GM12878 (cell line): ENCODE measurements around the gene KLF3. TPM values are rescaled to one million over a fixed set of nuclear protein-coding genes. Genes with fewer than 3 reads are reported as not detected.

ENCODE experiments used
- ATAC-seq: fragments of 200-7000 bp; cut with Tn5 transposase; 3 replicates; pipeline ENCODE4 v1.9.1; 2020; ENCODE audit warnings: mild to moderate bottlenecking, moderate library complexity
- BruUV-seq: library from RNA; stranded (reverse); fragments of 400-500 nt; replicated peaks from 2 replicates; lab custom pipeline; 2021; lab: Mats Ljungman, UMichigan
- CTCF ChIA-PET: fragments of 300-600 bp; sonication (Branson Sonifier 250); formaldehyde crosslinking; extraction: SDS; loops from one replicate; lab custom pipeline; 2021; ENCODE audit warnings: inconsistent platforms; lab: Yijun Ruan, JAX
- POLR2A ChIA-PET: fragments of 350-600 bp; formaldehyde crosslinking; extraction: SDS; loops from one replicate; lab custom pipeline; 2021; ENCODE audit warnings: inconsistent platforms; lab: Charles Lee
- RAD21 ChIA-PET: fragments of 300-600 bp; sonication (Branson Sonifier 250); formaldehyde crosslinking; loops from one replicate; lab custom pipeline; 2023; ENCODE audit warnings: antibody characterized with exemption; ENCODE audit not compliant: unreplicated experiment; lab: Charles Lee
- SMC1A ChIA-PET: fragments of 300-600 bp; sonication (Branson Sonifier 250); formaldehyde crosslinking; loops from one replicate; lab custom pipeline; 2023; ENCODE audit not compliant: unreplicated experiment, uncharacterized antibody; lab: Charles Lee
- DNase-seq: peaks from one replicate; pipeline ENCODE4 v3.0.0-alpha.2; 2011; ENCODE audit warnings: low read depth, low spot score
- FAIRE-seq: peaks from 3 replicates; lab custom pipeline; 2011; peaks lifted over from hg19 to GRCh38; lab: Jason Lieb, UNC
- H2AFZ ChIP-seq: 2 replicates; pipeline ENCODE4 v1.6.0; 2011; ENCODE audit warnings: low read depth, low read length, control low read depth; ENCODE audit not compliant: control insufficient read depth
- H3K27ac ChIP-seq: 2 replicates; pipeline ENCODE4 v1.5.1; 2011; ENCODE audit warnings: control low read depth; ENCODE audit not compliant: control insufficient read depth, insufficient read depth
- H3K27me3 ChIP-seq, 2 experiments: replicated peaks in 1 of 2; 2 replicates each; pipeline versions ENCODE4 v1.6.0 to v1.6.1; 2011; ENCODE audit warnings: low read length in 1 of 2; ENCODE audit not compliant: control insufficient read depth in 2 of 2, insufficient read depth in 2 of 2
- H3K36me3 ChIP-seq, 2 experiments: 2 replicates each; pipeline ENCODE4 v1.5.1; 2011; ENCODE audit warnings: low read length in 1 of 2; ENCODE audit not compliant: control insufficient read depth in 2 of 2, insufficient read depth in 2 of 2
- H3K4me1 ChIP-seq: 2 replicates; pipeline ENCODE4 v1.6.1; 2011; ENCODE audit warnings: mild to moderate bottlenecking, low read length, moderate library complexity, mixed read lengths; ENCODE audit not compliant: control insufficient read depth, insufficient read depth
- H3K4me2 ChIP-seq: 2 replicates; pipeline ENCODE4 v1.6.0; 2011; ENCODE audit warnings: control low read depth; ENCODE audit not compliant: control insufficient read depth, insufficient read depth
- H3K4me3 ChIP-seq: fragments of 200-600 bp; sonication (generic); 2 replicates; pipeline ENCODE4 v1.5.1; 2016
- H3K79me2 ChIP-seq: 2 replicates; pipeline ENCODE4 v1.6.0; 2011; ENCODE audit warnings: low read length; ENCODE audit not compliant: control insufficient read depth, insufficient read depth
- H3K9ac ChIP-seq: 2 replicates; pipeline ENCODE4 v1.8.0; 2011; ENCODE audit warnings: low read length, control low read depth, mixed read lengths; ENCODE audit not compliant: control insufficient read depth, insufficient read depth
- H3K9me3 ChIP-seq: replicated peaks from 3 replicates; pipeline ENCODE4 v1.5.1; 2011; ENCODE audit warnings: mild to moderate bottlenecking, low read length; ENCODE audit not compliant: control insufficient read depth, insufficient read depth
- H4K20me1 ChIP-seq: 2 replicates; pipeline ENCODE4 v1.6.0; 2011; ENCODE audit not compliant: control insufficient read depth, insufficient read depth
- ETV6 ChIP-seq, 2 experiments: fragments of 450-650 bp in 1 of 2; IDR thresholded peaks in 1 of 2; conservative IDR thresholded peaks in 1 of 2; 2 replicates each; pipeline ENCODE4 v1.6.1; 2014; ENCODE audit warnings: antibody characterized with exemption in 1 of 2, borderline replicate concordance in 1 of 2, low read depth in 1 of 2, mild to moderate bottlenecking in 1 of 2, moderate library complexity in 1 of 2
- HDGF ChIP-seq: fragments of 450-650 bp; IDR thresholded peaks from 2 replicates; pipeline ENCODE4 v1.6.1; 2016; ENCODE audit warnings: antibody characterized with exemption
- MYC ChIP-seq: IDR thresholded peaks from 2 replicates; pipeline ENCODE4 v1.6.1; 2011; ENCODE audit warnings: mild to moderate bottlenecking, low read length, moderate library complexity, inconsistent platforms; ENCODE audit not compliant: insufficient read depth, insufficient replicate concordance, insufficient read length, severe bottlenecking
- NFIC ChIP-seq: IDR thresholded peaks from 2 replicates; pipeline ENCODE4 v1.6.1; 2012; ENCODE audit warnings: low read depth, mild to moderate bottlenecking, inconsistent platforms, low read length, moderate library complexity
- PAX5 ChIP-seq: IDR thresholded peaks from 2 replicates; pipeline ENCODE4 v1.6.1; 2011; ENCODE audit warnings: low read depth, low read length, borderline replicate concordance
- POLR2A ChIP-seq: IDR thresholded peaks from 2 replicates; pipeline ENCODE4 v1.6.1; 2011; ENCODE audit warnings: low read depth, mild to moderate bottlenecking, low read length
- RFX5 ChIP-seq: IDR thresholded peaks from 2 replicates; pipeline ENCODE4 v1.6.1; 2011; ENCODE audit warnings: low read depth, low read length, improper control_type of control experiment
- TCF12 ChIP-seq: IDR thresholded peaks from 2 replicates; pipeline ENCODE4 v1.6.1; 2011; ENCODE audit warnings: low read depth, mild to moderate bottlenecking, low read length
- ZNF384 ChIP-seq: IDR thresholded peaks from 2 replicates; pipeline ENCODE4 v1.6.1; 2012; ENCODE audit warnings: low read depth, mild to moderate bottlenecking, low read length, improper control_type of control experiment, borderline replicate concordance
- ZNF622 ChIP-seq: fragments of 450-650 bp; IDR thresholded peaks from 2 replicates; pipeline ENCODE4 v1.6.1; 2017; ENCODE audit warnings: mild to moderate bottlenecking, inconsistent platforms
- WGBS: methylation state at CpG from one replicate; pipeline ENCODE4 v1.1.6; 2016; ENCODE audit warnings: low lambda C conversion rate; ENCODE audit not compliant: insufficient replicate concordance, insufficient coverage; ENCODE audit errors: missing lambda C conversion rate; 5-methylcytosine and 5-hydroxymethylcytosine counted together
- in situ Hi-C: fragments of 300-500 bp; cut with MboI; formaldehyde crosslinking; loops from 9 replicates; pipeline ENCODE4 v1.14.3; 2018; ENCODE audit warnings: mixed read lengths
- intact Hi-C: fragments of 100-400 bp; cut with micrococcal nuclease; formaldehyde crosslinking; loops from one replicate; pipeline ENCODE4 v1.14.2; 2022; ENCODE audit not compliant: unreplicated experiment
- polyA plus RNA-seq, 11 experiments: library from polyadenylated mRNA; depleted of rRNA in 4 of 11; unstranded in 6 of 11; stranded (reverse) in 5 of 11; fragments of >200 nt; fragmentation: Nextera tagmentation in 4 of 11; fragmentation: Illumina TruSeq in 1 of 11; extraction: Ambion mirVana in 4 of 11; extraction: Trizol in 1 of 11; gene quantifications; 1 replicate in 1 of 11; 2 replicates in 10 of 11; pipeline versions ENCODE4 v1.2.1 to v1.2.3, GENCODE V29; 2011 to 2016; ENCODE audit warnings: inconsistent platforms in 2 of 11, missing spikeins in 2 of 11, low read depth in 1 of 11
- total RNA-seq, 4 experiments: library from RNA; depleted of rRNA in 3 of 4; stranded (reverse); fragments of >200 nt in 3 of 4; fragmentation: Illumina TruSeq in 1 of 4; extraction: Trizol in 1 of 4; gene quantifications; 2 replicates each; pipeline versions ENCODE4 v1.2.1 to v1.2.3, GENCODE V29; 2013 to 2021
- TF ChIP-seq, protein P1 (sequence below): fragments of 450-650 bp; IDR thresholded peaks from 2 replicates; pipeline ENCODE4 v1.6.1; 2017; ENCODE audit warnings: mild to moderate bottlenecking, moderate library complexity

The KLF3 gene
- total and polyA plus RNA-seq, 10 of the 15 experiments (the other 5 are each of a cell fraction or from before 2014, with no cell fraction given): 1.4 to 5.8 (median 2.1) TPM

DNA sequence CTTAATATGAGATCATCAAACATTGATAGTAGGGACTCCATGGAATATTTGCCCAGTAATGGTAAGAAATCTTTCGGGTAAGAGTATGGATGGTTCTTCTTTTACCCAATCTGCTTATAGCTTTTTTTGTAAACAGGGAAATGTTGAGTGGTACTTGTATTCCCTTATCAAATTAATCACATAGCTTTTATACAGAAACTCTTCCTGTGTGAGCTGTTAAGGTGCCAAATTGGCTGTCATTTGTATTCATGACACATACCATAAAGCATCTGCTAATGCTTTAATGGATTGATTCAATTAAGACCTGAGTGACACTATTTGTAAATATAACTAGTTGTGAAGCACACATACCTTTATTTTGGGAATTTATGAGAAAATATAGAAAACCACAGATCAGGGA lies 34.2 kb downstream of the KLF3 start:
- TF ChIP-seq ZNF384 (no peak), NFIC (no peak), MYC (no peak), POLR2A (no peak), ZNF622 (no peak), TCF12 (no peak), HDGF (no peak), ETV6 (conservative IDR thresholded peaks at IDR 0.05 in 1 of 2, IDR thresholded peaks at IDR 0.05 in 1 of 2; ENCODE audit: borderline replicate concordance in 1 of 2, low read depth in 1 of 2) (no peak), PAX5 (no peak), RFX5 (no peak)
- TF ChIP-seq, protein P1, sequence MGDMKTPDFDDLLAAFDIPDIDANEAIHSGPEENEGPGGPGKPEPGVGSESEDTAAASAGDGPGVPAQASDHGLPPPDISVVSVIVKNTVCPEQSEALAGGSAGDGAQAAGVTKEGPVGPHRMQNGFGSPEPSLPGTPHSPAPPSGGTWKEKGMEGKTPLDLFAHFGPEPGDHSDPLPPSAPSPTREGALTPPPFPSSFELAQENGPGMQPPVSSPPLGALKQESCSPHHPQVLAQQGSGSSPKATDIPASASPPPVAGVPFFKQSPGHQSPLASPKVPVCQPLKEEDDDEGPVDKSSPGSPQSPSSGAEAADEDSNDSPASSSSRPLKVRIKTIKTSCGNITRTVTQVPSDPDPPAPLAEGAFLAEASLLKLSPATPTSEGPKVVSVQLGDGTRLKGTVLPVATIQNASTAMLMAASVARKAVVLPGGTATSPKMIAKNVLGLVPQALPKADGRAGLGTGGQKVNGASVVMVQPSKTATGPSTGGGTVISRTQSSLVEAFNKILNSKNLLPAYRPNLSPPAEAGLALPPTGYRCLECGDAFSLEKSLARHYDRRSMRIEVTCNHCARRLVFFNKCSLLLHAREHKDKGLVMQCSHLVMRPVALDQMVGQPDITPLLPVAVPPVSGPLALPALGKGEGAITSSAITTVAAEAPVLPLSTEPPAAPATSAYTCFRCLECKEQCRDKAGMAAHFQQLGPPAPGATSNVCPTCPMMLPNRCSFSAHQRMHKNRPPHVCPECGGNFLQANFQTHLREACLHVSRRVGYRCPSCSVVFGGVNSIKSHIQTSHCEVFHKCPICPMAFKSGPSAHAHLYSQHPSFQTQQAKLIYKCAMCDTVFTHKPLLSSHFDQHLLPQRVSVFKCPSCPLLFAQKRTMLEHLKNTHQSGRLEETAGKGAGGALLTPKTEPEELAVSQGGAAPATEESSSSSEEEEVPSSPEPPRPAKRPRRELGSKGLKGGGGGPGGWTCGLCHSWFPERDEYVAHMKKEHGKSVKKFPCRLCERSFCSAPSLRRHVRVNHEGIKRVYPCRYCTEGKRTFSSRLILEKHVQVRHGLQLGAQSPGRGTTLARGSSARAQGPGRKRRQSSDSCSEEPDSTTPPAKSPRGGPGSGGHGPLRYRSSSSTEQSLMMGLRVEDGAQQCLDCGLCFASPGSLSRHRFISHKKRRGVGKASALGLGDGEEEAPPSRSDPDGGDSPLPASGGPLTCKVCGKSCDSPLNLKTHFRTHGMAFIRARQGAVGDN: no peak
- ATAC-seq (no peak), DNase-seq (no peak), FAIRE-seq (no peak)
- RAD21 ChIA-PET: interaction anchor here (1.0 kb wide), 1 partner anchor 23 kb away, joined by 4 read pairs; no protein-coding TSS in a partner anchor
- H3K79me2 ChIP-seq: no peaks in the 10 kb centered on the region
- no peaks in the 10 kb centered on the region for H4K20me1 ChIP-seq
- CTCF ChIA-PET: interaction anchor here (0.6 to 2.8 kb wide), 3 partner anchors 24 to 1542 kb away, joined by 3 to 11 read pairs (median 3); no protein-coding TSS in a partner anchor
- POLR2A ChIA-PET: no interaction called here
- H3K9ac ChIP-seq: no peak overlapping the region
- no peak overlapping the region for H3K27ac ChIP-seq
- no peak overlapping the region for H3K4me3 ChIP-seq
- intact Hi-C loops (no loop called here), in situ Hi-C loops (no loop called here)
- no peak overlapping the region for H2AFZ ChIP-seq
- no peak overlapping the region for H3K4me2 ChIP-seq
- H3K4me1 ChIP-seq: no peaks in the 10 kb centered on the region
- SMC1A ChIA-PET: interaction anchor here (1.1 to 1.4 kb wide), 2 partner anchors 519 to 628 kb away, joined by 3 to 4 read pairs; no protein-coding TSS in a partner anchor
- peaks cover 0 to 14% of the 10 kb centered on the region in 2 experiments; a peak in 2 of 4 replicates for H3K36me3 ChIP-seq
- H3K9me3 ChIP-seq: no peaks in the 10 kb centered on the region
- BruUV-seq: no TSS peak
- WGBS: 100% methylated on average over 1 of the region's 1 CpG
- H3K27me3 ChIP-seq: no peaks in the 10 kb centered on the region; a peak in 1 of 4 replicates
